HL-60 (cell line): ENCODE data around the gene YWHAQ.

Experiments
- POLR2AphosphoS5 ChIP-seq: IDR thresholded peaks from 2 replicates; pipeline ENCODE4 v1.6.1; 2012; ENCODE audit warnings: low read depth
- TF ChIP-seq, protein P1 (sequence below): IDR thresholded peaks from one replicate; pipeline ENCODE4 v1.5.1; 2011; ENCODE audit warnings: low read length, control low read depth, inconsistent platforms; ENCODE audit not compliant: insufficient read depth

DNA sequence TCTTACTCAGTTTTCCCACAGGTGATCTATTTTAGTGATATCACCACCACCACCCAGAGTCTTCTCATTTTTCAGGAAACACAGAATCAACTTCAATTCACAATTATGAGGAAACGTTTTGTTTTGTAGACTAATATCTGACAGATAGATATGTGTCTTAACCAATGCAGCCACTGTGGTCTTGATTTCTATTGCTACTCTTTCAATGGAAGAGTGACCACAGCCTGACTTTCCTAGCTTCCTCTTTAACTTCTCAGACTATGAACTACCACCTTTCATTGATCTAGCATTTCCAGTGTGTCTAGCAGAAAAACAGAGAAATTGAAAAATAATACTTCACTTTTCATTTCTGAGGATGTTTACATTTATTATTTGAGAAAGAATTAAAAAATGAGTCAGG lies 95.6 kb downstream of the YWHAQ start:
- TF ChIP-seq, protein P1, sequence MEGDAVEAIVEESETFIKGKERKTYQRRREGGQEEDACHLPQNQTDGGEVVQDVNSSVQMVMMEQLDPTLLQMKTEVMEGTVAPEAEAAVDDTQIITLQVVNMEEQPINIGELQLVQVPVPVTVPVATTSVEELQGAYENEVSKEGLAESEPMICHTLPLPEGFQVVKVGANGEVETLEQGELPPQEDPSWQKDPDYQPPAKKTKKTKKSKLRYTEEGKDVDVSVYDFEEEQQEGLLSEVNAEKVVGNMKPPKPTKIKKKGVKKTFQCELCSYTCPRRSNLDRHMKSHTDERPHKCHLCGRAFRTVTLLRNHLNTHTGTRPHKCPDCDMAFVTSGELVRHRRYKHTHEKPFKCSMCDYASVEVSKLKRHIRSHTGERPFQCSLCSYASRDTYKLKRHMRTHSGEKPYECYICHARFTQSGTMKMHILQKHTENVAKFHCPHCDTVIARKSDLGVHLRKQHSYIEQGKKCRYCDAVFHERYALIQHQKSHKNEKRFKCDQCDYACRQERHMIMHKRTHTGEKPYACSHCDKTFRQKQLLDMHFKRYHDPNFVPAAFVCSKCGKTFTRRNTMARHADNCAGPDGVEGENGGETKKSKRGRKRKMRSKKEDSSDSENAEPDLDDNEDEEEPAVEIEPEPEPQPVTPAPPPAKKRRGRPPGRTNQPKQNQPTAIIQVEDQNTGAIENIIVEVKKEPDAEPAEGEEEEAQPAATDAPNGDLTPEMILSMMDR: no peak
- TF ChIP-seq POLR2AphosphoS5: no peak
